Astrocyte of the spinal cord (primary cell): ENCODE measurements around the gene OR6P1.
A peak's percentile ranks its signal among the peaks of the same experiment; 100 is the strongest.

Experiments
- DNase-seq: peaks from one replicate; pipeline ENCODE4 v3.0.0; 2011; ENCODE audit warnings: low read depth, low spot score
- H3K4me3 ChIP-seq: 2 replicates; pipeline ENCODE4 v1.5.1; 2011; ENCODE audit warnings: low read depth, mild to moderate bottlenecking, low read length, moderate library complexity
- CTCF ChIP-seq: IDR thresholded peaks from 2 replicates; pipeline ENCODE4 v1.5.1; 2012; ENCODE audit warnings: low read depth, mild to moderate bottlenecking, low read length, inconsistent platforms
- in situ Hi-C: cut with HindIII; loops from 2 replicates; pipeline ENCODE4 v1.10.0; 2017; ENCODE audit warnings: low sequenced_read_pairs

Gene OR6P1

DNA sequence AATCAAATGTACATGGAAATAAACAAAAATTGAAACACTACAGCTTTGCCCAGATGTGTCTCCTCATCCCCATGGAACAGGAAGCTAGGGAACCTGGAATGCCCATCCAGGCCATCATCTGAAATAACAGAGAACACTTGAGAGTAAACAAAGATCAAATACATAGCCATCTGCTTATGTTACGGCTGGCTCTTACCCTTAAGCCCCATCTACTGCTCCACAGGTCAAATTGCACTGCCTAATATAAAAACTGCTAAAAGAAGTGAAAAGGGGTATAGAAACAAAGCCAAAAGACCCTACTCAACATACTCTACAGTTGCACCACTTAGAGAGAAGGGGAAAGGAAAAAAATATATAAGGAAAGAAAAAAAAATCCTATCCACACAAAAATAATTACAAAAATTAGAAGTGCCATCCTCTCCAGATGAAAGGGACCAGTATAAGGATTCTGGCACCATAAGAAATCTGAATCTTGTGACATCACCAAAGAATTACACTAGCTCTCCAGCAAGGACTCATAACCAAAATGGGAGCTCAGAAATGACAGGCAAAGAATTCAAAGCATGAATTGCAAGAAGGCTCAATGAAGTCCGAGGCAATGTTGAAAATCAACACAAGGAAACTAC lies 43.1 kb downstream of the OR6P1 start:
- peak; percentile 38 for TF ChIP-seq CTCF
- in situ Hi-C loops = no loop called here
- DNase-seq = no peak
- no peak overlapping the region for H3K4me3 ChIP-seq

- no peak overlapping the region for H3K4me3 ChIP-seq
- no peak for TF ChIP-seq CTCF
- in situ Hi-C loops = no loop called here
- no peak for DNase-seq
Measured at GRCh38 chr1:158521666-158522058, 48.7 kb downstream of the OR6P1 start.

DNA sequence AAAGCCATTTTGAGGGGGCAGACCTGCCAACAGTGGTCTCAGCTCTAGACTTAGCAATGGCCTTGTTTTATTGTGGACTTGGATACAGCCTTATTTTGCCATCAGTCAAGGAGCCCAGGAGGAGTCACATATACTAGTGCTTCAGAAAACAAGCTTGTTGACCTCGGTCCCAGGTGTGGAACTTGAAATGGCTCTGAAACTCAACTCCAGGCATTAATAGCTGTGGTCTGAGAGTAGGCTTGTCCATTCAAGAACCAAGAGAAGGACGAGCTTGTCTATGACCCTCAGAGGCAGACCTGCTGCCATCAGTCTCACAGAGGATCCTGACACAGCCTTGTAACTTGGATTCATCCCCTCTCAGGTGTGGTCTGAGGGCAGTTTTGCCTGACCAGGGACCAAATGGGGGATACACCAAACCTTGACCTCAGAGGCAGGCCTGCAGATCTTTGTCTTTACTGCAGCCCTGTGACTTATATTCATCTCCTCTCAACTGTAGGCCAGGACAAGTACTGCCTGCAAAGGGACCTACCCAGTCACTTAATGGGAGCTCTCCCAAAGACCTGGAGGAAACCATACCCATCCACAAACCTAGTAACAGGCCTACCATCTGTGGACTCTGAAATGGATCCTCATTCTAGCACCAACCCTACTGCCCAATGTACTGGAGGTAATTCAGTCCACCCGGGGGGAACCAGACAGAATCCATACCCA lies 49.3 kb downstream of the OR6P1 start:
- no peak for TF ChIP-seq CTCF
- no peak for DNase-seq
- in situ Hi-C loops = no loop called here
- no peak overlapping the region for H3K4me3 ChIP-seq

DNA sequence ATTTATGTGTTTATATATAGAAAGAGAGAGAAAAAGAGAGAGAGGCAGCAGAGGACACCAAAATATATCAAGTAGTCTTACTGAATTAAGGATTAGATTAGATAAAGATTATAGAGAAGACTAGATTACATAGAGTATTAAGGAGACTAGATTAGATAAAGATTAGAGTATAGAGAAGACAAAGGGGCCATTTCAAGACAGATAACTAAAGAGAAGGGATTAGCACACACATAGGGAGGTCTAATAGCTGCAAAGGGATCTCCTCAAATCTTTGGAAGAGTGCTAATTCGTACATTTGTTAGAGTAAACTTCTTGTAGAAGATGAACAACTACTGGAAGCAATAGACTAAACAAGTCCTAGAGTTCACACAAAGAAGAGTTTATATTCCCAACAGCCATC lies 50.4 kb downstream of the OR6P1 start:
- in situ Hi-C loops = no loop called here
- H3K4me3 ChIP-seq = no peak overlapping the region
- DNase-seq = no peak
- no peak for TF ChIP-seq CTCF

- TF ChIP-seq CTCF = no peak
- no peak for DNase-seq
- in situ Hi-C loops = no loop called here
- H3K4me3 ChIP-seq = no peak overlapping the region
Measured at GRCh38 chr1:158516966-158517365, 53.4 kb downstream of the OR6P1 start.
